PC-9 (cell line): ENCODE results near the gene TH. TPM values are rescaled to one million over a fixed set of nuclear protein-coding genes. Genes with fewer than 3 reads are reported as not detected.
"Not testable (repeated sequence)": the region's sequence is repeated elsewhere in the genome, so short reads cannot be mapped to it uniquely, and the experiment has no call there.

Source experiments
- BruUV-seq: library from RNA; stranded (reverse); fragments of 400-500 nt; replicated peaks from 2 replicates; lab custom pipeline; 2021; lab: Mats Ljungman, UMichigan
- CTCF ChIA-PET: fragments of 300-600 bp; sonication (Branson Sonifier 250); formaldehyde crosslinking; loops from one replicate; lab custom pipeline; 2022; ENCODE audit warnings: antibody characterized with exemption; lab: Charles Lee
- POLR2A ChIA-PET: fragments of 300-600 bp; sonication (Branson Sonifier 250); formaldehyde crosslinking; loops from one replicate; lab custom pipeline; 2022; ENCODE audit warnings: antibody characterized with exemption; ENCODE audit not compliant: unreplicated experiment; lab: Charles Lee
- DNase-seq, 2 experiments: peaks; one replicate each; pipeline versions ENCODE4 v3.0.0 to v3.0.0-alpha.2; 2015 to 2022; ENCODE audit warnings: mixed read lengths in 1 of 2
- H2AFZ ChIP-seq: fragments of 200-600 bp; sonication (generic); 2 replicates; pipeline ENCODE4 v1.8.1; 2017; ENCODE audit warnings: antibody characterized with exemption
- H3F3A ChIP-seq: fragments of 200-600 bp; sonication (generic); 2 replicates; pipeline ENCODE4 v1.8.1; 2017; ENCODE audit warnings: antibody characterized with exemption, mild to moderate bottlenecking, low read depth; ENCODE audit not compliant: insufficient read depth
- H3K27ac ChIP-seq: fragments of 200-600 bp; sonication (generic); 2 replicates; pipeline ENCODE4 v1.6.1; 2016; ENCODE audit warnings: mixed run types
- H3K27me3 ChIP-seq: fragments of 200-600 bp; sonication (generic); 2 replicates; pipeline ENCODE4 v1.6.1; 2016; ENCODE audit warnings: low read depth, mixed run types; ENCODE audit not compliant: insufficient read depth
- H3K36me3 ChIP-seq: fragments of 200-600 bp; sonication (generic); 2 replicates; pipeline ENCODE4 v1.6.1; 2016; ENCODE audit warnings: low read depth, mixed run types
- H3K4me1 ChIP-seq: fragments of 200-600 bp; sonication (generic); replicated peaks from 2 replicates; pipeline ENCODE4 v1.6.1; 2016; ENCODE audit warnings: mixed run types; ENCODE audit not compliant: insufficient read depth
- H3K4me2 ChIP-seq: fragments of 200-600 bp; sonication (generic); 2 replicates; pipeline ENCODE4 v1.6.1; 2017; ENCODE audit warnings: mixed run types
- H3K4me3 ChIP-seq: fragments of 200-600 bp; sonication (generic); 2 replicates; pipeline ENCODE4 v1.6.1; 2016; ENCODE audit warnings: mixed run types
- H3K79me2 ChIP-seq: fragments of 200-600 bp; sonication (generic); 2 replicates; pipeline ENCODE4 v1.6.1; 2017; ENCODE audit warnings: low read depth, mixed run types
- H3K9me2 ChIP-seq: fragments of 200-600 bp; sonication (generic); 2 replicates; pipeline ENCODE4 v1.8.1; 2017; ENCODE audit warnings: mild to moderate bottlenecking; ENCODE audit not compliant: insufficient read depth
- H3K9me3 ChIP-seq: fragments of 200-600 bp; sonication (generic); 2 replicates; pipeline ENCODE4 v1.8.1; 2016; ENCODE audit warnings: low read depth; ENCODE audit not compliant: insufficient read depth
- H4K20me1 ChIP-seq: fragments of 200-600 bp; sonication (generic); 2 replicates; pipeline ENCODE4 v1.8.1; 2017; ENCODE audit not compliant: insufficient read depth
- EZH2 ChIP-seq: fragments of 200-600 bp; sonication (generic); IDR thresholded peaks from 2 replicates; pipeline ENCODE4 v1.8.0; 2017; ENCODE audit warnings: antibody characterized with exemption, low read depth
- intact Hi-C: fragments of 100-400 bp; cut with micrococcal nuclease; formaldehyde crosslinking; loops from one replicate; pipeline ENCODE4 v1.10.0; 2022; ENCODE audit not compliant: unreplicated experiment
- total RNA-seq: library from RNA; stranded (reverse); gene quantifications from 2 replicates; pipeline ENCODE4 v1.2.3, GENCODE V29; 2021
- TF ChIP-seq, protein P1 (sequence below): fragments of 200-600 bp; sonication (generic); conservative IDR thresholded peaks from 2 replicates; pipeline ENCODE4 v1.6.1; 2017; ENCODE audit warnings: mixed run types, antibody characterized with exemption, mild to moderate bottlenecking, moderate library complexity

The TH gene
- total RNA-seq, 1 experiment from 2014 or later = 2.2 TPM

- H3F3A ChIP-seq = peaks cover 22% of the 10 kb centered on the region; the same call in 1 of the 2 replicates
- H3K4me2 ChIP-seq = peak overlapping the region; percentile 73
- H3K4me1 ChIP-seq = peaks cover 46% of the 10 kb centered on the region
- POLR2A ChIA-PET = no interaction called here
- BruUV-seq = TSS peak; percentile 90
- CTCF ChIA-PET = no interaction called here
- TF ChIP-seq, protein P1, sequence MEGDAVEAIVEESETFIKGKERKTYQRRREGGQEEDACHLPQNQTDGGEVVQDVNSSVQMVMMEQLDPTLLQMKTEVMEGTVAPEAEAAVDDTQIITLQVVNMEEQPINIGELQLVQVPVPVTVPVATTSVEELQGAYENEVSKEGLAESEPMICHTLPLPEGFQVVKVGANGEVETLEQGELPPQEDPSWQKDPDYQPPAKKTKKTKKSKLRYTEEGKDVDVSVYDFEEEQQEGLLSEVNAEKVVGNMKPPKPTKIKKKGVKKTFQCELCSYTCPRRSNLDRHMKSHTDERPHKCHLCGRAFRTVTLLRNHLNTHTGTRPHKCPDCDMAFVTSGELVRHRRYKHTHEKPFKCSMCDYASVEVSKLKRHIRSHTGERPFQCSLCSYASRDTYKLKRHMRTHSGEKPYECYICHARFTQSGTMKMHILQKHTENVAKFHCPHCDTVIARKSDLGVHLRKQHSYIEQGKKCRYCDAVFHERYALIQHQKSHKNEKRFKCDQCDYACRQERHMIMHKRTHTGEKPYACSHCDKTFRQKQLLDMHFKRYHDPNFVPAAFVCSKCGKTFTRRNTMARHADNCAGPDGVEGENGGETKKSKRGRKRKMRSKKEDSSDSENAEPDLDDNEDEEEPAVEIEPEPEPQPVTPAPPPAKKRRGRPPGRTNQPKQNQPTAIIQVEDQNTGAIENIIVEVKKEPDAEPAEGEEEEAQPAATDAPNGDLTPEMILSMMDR = no peak
- no peak for TF ChIP-seq EZH2
- no peaks in the 10 kb centered on the region for H3K36me3 ChIP-seq
- no peak overlapping the region for H2AFZ ChIP-seq
- intact Hi-C loops = no loop called here
- peak overlapping the region; percentile 89 for H3K27ac ChIP-seq
- no peaks in the 10 kb centered on the region for H4K20me1 ChIP-seq
- peak overlapping the region; percentile 47; the same call in 1 of the 2 replicates for H3K4me3 ChIP-seq
- 0 out of 2 replicates have a peak, but pooled peaks cover 4% of the 10 kb centered on the region for H3K79me2 ChIP-seq
- no peaks in the 10 kb centered on the region for H3K9me3 ChIP-seq
- H3K9me2 ChIP-seq = no peaks in the 10 kb centered on the region
- H3K27me3 ChIP-seq = no peaks in the 10 kb centered on the region
- DNase-seq = no peak
Observed at GRCh38 chr11:2180347-2180746, 8.7 kb upstream of the TH start.

DNA sequence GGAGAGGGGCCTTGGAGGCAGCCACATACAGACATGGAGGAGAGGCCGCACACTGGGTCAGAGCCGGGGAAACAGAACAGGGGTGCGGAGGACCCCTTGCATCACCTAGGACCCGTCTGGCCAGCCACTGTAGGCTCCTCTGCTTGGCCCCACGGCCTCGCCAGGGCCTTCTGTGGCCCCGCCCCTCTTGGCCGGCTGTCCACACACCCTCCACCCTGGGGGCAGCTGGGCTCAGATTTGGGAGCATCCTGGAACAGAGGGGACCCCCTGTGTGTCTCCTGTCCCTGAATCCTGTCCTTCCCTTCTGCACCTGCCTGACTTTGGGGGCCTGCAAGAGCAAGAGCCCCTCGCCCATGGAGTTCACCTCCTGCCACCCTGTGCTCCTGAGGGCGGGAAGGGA, 7.9 kb upstream of the TH start:
- TF ChIP-seq, protein P1 = no peak
- no peak for TF ChIP-seq EZH2

GRCh38 chr11:2178906-2179494, 7.4 kb upstream of the TH start:
- ChIA-PET CTCF (interaction anchor here (0.6 kb wide), 2 partner anchors 52 to 880 kb away, joined by 3 to 4 read pairs; no protein-coding TSS in a partner anchor), POLR2A (interaction anchor here (0.6 kb wide), 1 partner anchor 10 kb away, joined by 3 read pairs; no protein-coding TSS in a partner anchor)
- BruUV-seq = TSS peak; percentile 35
- Histone ChIP-seq H3K27ac (peak overlapping the region; percentile 89), H3K4me3 (no peak overlapping the region; the same call in 1 of the 2 replicates), H3K4me1 (peaks cover 48% of the 10 kb centered on the region), H3K79me2 (0 out of 2 replicates have a peak, but pooled peaks cover 4% of the 10 kb centered on the region), H2AFZ (no peak overlapping the region), H3F3A (peaks cover 22% of the 10 kb centered on the region; the same call in 1 of the 2 replicates), H3K36me3 (no peaks in the 10 kb centered on the region), H4K20me1 (no peaks in the 10 kb centered on the region), H3K27me3 (no peaks in the 10 kb centered on the region), H3K9me2 (no peaks in the 10 kb centered on the region), H3K4me2 (peak overlapping the region; percentile 73), H3K9me3 (no peaks in the 10 kb centered on the region)
- peak; percentile 87 to 93 for DNase-seq
- TF ChIP-seq, protein P1 = no peak
- TF ChIP-seq EZH2 = no peak
- intact Hi-C loops = no loop called here

More for the DNA sequence above, 7.9 kb upstream of the TH start:
- Histone ChIP-seq H3K79me2 (0 out of 2 replicates have a peak, but pooled peaks cover 4% of the 10 kb centered on the region), H3K4me3 (no peak overlapping the region; the same call in 1 of the 2 replicates), H3K27ac (peak overlapping the region; percentile 89), H3K9me3 (no peaks in the 10 kb centered on the region), H2AFZ (no peak overlapping the region), H3K9me2 (no peaks in the 10 kb centered on the region), H3K27me3 (no peaks in the 10 kb centered on the region), H3K36me3 (no peaks in the 10 kb centered on the region), H3K4me2 (peak overlapping the region; percentile 73), H4K20me1 (no peaks in the 10 kb centered on the region), H3F3A (peaks cover 22% of the 10 kb centered on the region; the same call in 1 of the 2 replicates), H3K4me1 (peaks cover 48% of the 10 kb centered on the region)
- ChIA-PET POLR2A (no interaction called here), CTCF (interaction anchor here (0.6 kb wide), 1 partner anchor 879 kb away, joined by 4 read pairs; no protein-coding TSS in a partner anchor)
- intact Hi-C loops = no loop called here
- no TSS peak for BruUV-seq
- no peak for DNase-seq

DNA sequence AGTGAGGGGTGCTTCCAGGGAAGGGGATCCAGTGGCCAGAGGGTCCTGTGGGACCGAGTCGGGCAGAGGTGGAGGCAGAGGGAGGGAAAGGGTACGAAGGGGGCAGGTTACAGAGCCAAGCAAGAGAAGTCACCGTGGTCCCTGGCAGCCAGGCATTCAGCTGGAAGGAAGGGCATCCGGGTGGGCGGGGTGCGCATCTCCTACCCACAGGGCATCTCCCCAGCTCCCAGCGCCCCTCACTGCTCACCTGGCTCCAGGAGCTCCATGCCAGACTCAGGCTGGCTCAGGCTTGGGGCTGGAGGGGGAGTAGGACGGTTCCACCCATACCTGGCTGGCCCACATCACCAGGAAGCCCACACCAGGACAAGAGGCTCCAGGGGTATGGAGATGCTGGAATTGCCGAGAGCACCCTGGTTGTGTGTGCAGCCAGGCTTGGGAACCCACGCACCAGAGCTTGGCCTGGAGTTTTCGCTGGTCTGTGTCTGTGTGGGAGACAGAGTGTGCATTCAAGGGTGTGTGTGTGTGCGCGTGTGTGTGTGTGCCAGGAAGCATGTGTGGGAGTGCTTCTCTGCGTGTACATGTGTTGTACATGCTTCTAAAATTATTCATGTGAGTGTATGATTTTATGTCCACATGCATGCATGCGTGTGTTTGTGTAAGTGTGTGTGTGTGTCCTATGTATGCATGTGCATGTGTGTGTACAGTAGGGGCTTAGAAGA, 6.6 kb upstream of the TH start:
- Histone ChIP-seq H3K4me3 (0 out of 2 replicates have a peak overlapping the region, but pooled peaks have one; percentile 31), H3K4me1 (peaks cover 48% of the 10 kb centered on the region), H3F3A (peaks cover 22% of the 10 kb centered on the region; the same call in 1 of the 2 replicates), H3K4me2 (peak overlapping the region; percentile 73), H3K27ac (peak overlapping the region; percentile 69; the same call in 1 of the 2 replicates)
- H3K9me2 ChIP-seq, H3K36me3 ChIP-seq, H4K20me1 ChIP-seq, H3K27me3 ChIP-seq, H3K79me2 ChIP-seq, BruUV-seq, DNase-seq, H3K9me3 ChIP-seq, H2AFZ ChIP-seq, intact Hi-C loops: not testable (repeated sequence)
- POLR2A ChIA-PET = interaction anchor here (0.6 kb wide), 1 partner anchor 9 kb away, joined by 3 read pairs; no protein-coding TSS in a partner anchor
- CTCF ChIA-PET = interaction anchor here (0.6 kb wide), 2 partner anchors 11 to 51 kb away, joined by 3 read pairs; no protein-coding TSS in a partner anchor
